Measurements from ENCODE around the gene ZDHHC22.

DNA sequence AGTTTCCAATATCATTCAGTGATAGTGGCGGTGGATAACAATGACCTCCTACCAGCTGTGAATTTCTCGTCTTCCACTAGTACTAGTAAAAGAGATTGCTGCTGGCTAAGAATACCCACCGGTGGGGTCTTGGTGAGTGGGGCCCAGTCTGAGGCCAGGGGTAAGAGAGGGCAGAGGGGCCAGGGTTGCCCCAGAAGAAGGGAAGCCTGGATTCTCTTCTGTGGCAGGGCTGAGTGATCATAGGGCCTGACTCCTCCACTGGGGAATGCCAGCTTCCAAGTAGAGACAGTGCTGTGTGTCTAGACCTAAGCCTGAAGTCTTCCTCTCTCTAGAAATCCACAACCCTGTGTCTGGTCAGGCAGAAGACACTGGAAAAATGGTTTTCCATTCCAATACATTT is 34.3 kb upstream of the ZDHHC22 start:
- TF ChIP-seq, protein P1, sequence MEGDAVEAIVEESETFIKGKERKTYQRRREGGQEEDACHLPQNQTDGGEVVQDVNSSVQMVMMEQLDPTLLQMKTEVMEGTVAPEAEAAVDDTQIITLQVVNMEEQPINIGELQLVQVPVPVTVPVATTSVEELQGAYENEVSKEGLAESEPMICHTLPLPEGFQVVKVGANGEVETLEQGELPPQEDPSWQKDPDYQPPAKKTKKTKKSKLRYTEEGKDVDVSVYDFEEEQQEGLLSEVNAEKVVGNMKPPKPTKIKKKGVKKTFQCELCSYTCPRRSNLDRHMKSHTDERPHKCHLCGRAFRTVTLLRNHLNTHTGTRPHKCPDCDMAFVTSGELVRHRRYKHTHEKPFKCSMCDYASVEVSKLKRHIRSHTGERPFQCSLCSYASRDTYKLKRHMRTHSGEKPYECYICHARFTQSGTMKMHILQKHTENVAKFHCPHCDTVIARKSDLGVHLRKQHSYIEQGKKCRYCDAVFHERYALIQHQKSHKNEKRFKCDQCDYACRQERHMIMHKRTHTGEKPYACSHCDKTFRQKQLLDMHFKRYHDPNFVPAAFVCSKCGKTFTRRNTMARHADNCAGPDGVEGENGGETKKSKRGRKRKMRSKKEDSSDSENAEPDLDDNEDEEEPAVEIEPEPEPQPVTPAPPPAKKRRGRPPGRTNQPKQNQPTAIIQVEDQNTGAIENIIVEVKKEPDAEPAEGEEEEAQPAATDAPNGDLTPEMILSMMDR (IDR thresholded peaks at IDR 0.05), result no peak
- no peak for TF ChIP-seq POLR2A (IDR thresholded peaks at IDR 0.05)
